ENCODE measurements around the gene HNRNPA2B1. TPM values are rescaled to one million over a fixed set of nuclear protein-coding genes. Genes with fewer than 3 reads are reported as not detected.

HNRNPA2B1 gene
- total RNA-seq, 1 donor from 2014 or later: 685 TPM

DNA sequence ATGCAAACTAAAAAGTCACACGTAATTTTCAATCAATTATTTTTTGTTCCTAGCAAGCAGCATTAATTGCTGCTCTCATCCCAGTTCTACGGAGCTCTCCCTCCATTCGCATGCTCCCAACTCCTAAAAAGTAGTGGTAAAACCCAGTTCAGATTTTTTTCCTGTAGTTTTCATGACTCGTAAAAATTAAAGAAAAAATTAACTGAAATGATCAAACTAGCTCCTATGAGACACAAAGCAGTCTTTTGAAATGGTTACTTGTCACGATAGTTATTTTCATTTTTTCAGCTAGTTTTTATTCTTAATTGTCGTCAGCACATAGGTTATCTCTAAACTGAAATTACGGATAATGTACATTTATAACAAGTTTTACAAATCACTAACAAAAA is 1.8 kb downstream of the HNRNPA2B1 start:
- peak overlapping the region; percentile 100 for H3K27ac Mint-ChIP-seq (ENCODE audit: unreplicated experiment)
- TF ChIP-seq, protein P1, sequence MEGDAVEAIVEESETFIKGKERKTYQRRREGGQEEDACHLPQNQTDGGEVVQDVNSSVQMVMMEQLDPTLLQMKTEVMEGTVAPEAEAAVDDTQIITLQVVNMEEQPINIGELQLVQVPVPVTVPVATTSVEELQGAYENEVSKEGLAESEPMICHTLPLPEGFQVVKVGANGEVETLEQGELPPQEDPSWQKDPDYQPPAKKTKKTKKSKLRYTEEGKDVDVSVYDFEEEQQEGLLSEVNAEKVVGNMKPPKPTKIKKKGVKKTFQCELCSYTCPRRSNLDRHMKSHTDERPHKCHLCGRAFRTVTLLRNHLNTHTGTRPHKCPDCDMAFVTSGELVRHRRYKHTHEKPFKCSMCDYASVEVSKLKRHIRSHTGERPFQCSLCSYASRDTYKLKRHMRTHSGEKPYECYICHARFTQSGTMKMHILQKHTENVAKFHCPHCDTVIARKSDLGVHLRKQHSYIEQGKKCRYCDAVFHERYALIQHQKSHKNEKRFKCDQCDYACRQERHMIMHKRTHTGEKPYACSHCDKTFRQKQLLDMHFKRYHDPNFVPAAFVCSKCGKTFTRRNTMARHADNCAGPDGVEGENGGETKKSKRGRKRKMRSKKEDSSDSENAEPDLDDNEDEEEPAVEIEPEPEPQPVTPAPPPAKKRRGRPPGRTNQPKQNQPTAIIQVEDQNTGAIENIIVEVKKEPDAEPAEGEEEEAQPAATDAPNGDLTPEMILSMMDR (IDR thresholded peaks at IDR 0.05; ENCODE audit: partially characterized antibody, unreplicated experiment): no peak
- H3K4me1 Mint-ChIP-seq (ENCODE audit: low read depth, unreplicated experiment): peaks cover 18% of the 10 kb centered on the region
- peaks cover 24% of the 10 kb centered on the region for H3K27me3 Mint-ChIP-seq (ENCODE audit: unreplicated experiment)
- H3K9me3 Mint-ChIP-seq (ENCODE audit: unreplicated experiment): peaks cover 28% of the 10 kb centered on the region
- H3K36me3 Mint-ChIP-seq (ENCODE audit: unreplicated experiment): peaks cover 10% of the 10 kb centered on the region
- peak overlapping the region; percentile 100 for H3K4me3 Mint-ChIP-seq (ENCODE audit: unreplicated experiment)
- DNase-seq: no peak

DNA sequence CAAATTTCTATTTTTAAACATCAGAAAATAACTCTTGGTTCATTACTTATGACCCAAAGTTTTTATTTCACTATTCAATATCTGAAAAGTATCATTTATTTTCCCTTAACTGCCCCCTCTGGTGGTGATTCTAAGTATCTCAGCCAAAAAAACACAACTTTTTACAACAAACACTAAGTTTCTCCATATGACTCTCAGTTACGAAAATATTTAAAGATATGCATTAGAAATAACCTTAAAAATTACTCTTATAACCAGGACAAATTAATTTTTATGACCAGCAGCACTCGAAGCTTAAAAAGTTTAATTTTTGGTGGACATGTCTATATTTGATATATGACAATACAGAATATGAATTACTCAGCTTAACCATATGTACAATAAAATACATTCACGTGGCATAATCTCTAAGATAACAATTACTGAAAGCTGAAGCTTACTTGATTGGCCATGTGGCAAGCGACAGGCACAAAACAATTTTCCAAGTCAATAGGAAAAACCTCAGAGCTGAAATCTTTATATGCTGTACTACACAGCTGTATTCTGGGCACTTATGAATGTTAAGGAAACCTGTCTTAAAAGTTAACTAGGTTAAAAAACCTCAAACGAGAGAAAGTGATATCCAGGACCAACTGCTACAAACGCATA is 2.3 kb downstream of the HNRNPA2B1 start:
- TF ChIP-seq, protein P1 (IDR thresholded peaks at IDR 0.05; ENCODE audit: partially characterized antibody, unreplicated experiment): peak; percentile 97
- Mint-ChIP-seq H3K27ac (ENCODE audit: unreplicated experiment) (peak overlapping the region; percentile 100), H3K27me3 (ENCODE audit: unreplicated experiment) (peaks cover 24% of the 10 kb centered on the region), H3K4me3 (ENCODE audit: unreplicated experiment) (peak overlapping the region; percentile 100), H3K36me3 (ENCODE audit: unreplicated experiment) (peaks cover 10% of the 10 kb centered on the region), H3K9me3 (ENCODE audit: unreplicated experiment) (peaks cover 27% of the 10 kb centered on the region), H3K4me1 (ENCODE audit: low read depth, unreplicated experiment) (peaks cover 20% of the 10 kb centered on the region)
- DNase-seq: no peak

DNA sequence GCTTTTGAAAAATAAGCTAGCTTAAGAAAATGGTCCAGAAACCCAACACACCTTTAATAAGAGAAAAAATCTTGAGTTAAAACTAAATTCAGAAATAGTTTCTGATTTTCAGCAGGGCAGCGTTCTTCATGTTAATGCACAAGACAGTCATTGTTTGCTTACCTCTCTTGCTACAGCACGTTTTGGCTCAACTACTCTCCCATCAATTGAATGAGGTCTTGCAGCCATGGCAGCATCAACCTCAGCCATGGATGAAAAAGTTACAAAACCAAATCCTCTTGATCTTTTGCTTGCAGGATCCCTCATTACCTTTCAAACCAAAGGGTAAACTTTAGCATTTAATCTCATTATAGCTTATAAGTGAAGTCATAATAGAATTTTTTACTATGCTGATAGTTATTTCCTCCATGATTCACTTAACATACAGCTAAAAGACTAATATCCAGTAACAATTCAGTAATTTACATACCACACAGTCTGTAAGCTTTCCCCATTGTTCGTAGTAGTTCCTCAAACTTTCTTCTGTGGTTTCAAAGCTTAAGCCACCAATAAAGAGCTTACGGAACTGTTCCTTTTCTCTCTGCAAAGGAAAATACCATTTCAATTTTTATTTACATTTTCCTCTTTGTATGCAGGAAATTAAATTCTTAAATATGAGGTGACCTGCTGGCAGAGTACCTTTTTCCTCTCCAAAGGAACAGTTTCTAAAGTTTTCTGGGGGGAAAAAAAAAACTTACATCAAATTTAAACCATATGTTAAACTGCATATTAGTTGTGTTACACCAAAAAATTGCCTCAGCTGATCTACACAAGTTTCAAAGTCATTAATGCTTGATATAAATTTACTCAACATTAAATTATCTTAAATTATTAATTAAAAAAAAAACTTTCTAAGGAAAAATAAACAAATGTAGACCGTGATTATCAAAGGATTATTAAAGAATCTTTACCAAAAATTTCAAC is 3.1 kb downstream of the HNRNPA2B1 start:
- H3K9me3 Mint-ChIP-seq (ENCODE audit: unreplicated experiment): peaks cover 27% of the 10 kb centered on the region
- peaks cover 24% of the 10 kb centered on the region for H3K27me3 Mint-ChIP-seq (ENCODE audit: unreplicated experiment)
- peaks cover 20% of the 10 kb centered on the region for H3K4me1 Mint-ChIP-seq (ENCODE audit: low read depth, unreplicated experiment)
- H3K4me3 Mint-ChIP-seq (ENCODE audit: unreplicated experiment): peak overlapping the region; percentile 100
- no peak for DNase-seq
- H3K36me3 Mint-ChIP-seq (ENCODE audit: unreplicated experiment): peaks cover 10% of the 10 kb centered on the region
- TF ChIP-seq, protein P1 (IDR thresholded peaks at IDR 0.05; ENCODE audit: partially characterized antibody, unreplicated experiment): no peak
- no peak overlapping the region for H3K27ac Mint-ChIP-seq (ENCODE audit: unreplicated experiment)

DNA sequence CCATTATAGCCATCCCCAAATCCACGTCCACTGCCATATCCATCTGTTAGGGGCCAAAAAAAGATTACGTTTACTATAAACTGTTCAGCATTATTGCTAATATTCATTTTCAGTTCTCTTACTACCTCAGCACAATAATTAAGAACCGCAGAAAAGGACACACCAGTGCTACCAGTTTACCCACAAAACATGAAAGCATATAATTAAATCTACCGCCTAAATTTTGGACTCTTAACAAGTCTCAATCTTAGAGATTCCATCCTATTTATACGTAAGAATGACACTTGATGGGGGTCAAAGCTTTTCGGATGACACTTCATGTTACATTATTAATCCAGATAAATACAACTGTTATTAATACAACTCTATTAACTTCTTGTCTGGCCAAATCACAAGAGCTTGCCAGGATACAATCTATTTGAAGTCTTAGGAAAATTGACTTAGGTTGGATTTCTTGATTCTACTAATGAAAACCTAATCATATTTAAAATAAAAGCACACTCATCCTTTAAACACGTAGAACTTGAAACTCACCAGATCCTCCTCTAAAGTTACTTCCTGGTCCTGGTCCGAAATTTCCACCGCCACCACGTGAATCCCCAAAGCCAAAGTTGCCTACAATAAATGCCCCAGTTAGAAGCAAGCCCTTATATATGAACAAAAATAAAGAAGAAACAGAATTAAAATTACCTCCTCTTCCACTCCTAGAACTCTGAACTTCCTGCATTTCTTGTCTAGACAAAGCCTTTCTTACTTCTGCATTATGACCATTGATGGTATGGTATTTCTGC is 4.5 kb downstream of the HNRNPA2B1 start:
- H3K4me1 Mint-ChIP-seq (ENCODE audit: low read depth, unreplicated experiment): peaks cover 20% of the 10 kb centered on the region
- H3K36me3 Mint-ChIP-seq (ENCODE audit: unreplicated experiment): peaks cover 15% of the 10 kb centered on the region
- H3K27me3 Mint-ChIP-seq (ENCODE audit: unreplicated experiment): peaks cover 22% of the 10 kb centered on the region
- TF ChIP-seq, protein P1 (IDR thresholded peaks at IDR 0.05; ENCODE audit: partially characterized antibody, unreplicated experiment): no peak
- H3K9me3 Mint-ChIP-seq (ENCODE audit: unreplicated experiment): peaks cover 26% of the 10 kb centered on the region
- peak overlapping the region; percentile 53 for H3K27ac Mint-ChIP-seq (ENCODE audit: unreplicated experiment)
- no peak for DNase-seq
- peak overlapping the region; percentile 83 for H3K4me3 Mint-ChIP-seq (ENCODE audit: unreplicated experiment)

All from glutamatergic neuron (in vitro differentiated cells).